Femur (tissue), 1 donor: ENCODE measurements around the gene RHBDD1.
"Not testable (repeated sequence)": the region's sequence is repeated elsewhere in the genome, so short reads cannot be mapped to it uniquely, and the experiment has no call there.

ENCODE experiments used
- DNase-seq: peaks from one replicate; pipeline ENCODE4 v3.0.0-alpha.2; 2017

RHBDD1 gene

DNA sequence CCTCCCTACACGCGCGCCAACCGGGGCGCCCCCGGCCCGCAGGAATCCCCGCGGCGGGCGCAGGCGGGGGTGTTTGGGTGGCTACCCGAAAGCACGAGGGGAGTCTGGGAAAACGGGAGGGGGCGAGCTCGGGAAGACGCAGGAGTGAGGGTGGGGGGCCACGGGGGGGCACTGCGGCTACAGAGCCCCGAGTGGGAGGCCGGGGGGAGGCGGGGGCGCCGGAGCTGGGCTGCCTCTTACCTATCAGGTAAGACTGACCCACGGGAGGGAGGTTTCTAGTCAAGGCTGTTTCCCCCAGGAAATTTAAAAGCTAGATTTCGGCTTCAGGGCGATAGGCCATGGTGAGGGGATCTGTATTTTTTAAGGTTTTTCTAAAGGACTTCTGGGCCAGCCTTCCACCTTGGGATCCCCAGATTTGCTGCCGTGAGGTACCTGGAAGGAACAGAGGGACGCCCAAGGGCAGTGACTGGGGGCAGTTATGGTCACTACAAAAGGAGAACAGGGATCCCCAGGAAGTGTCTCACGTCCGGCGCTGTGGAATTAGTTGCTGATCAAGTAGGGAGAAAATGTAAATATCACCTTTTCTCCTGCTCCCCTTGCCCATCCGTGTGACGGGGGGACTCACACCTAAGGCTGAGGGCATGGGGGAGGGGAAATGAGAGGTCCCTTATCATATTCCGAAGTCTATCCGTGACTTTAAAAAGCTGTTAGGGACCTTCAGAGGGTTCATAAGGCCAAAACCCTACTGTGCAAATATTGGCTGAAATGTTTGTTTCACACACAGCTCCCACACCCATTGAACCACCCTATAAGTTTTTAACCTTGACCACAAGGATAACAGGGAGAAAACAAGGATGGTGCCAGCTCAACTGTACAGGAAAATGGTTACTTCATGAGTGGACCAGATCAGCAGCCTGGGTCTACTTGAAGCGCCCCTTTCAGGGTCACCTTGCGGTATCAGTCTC lies 35.6 kb upstream of the RHBDD1 start:
- DNase-seq = peak; percentile 33

GRCh38 chr2:226800941-226801784 lies 34.7 kb upstream of the RHBDD1 start:
- DNase-seq = peak; percentile 88

GRCh38 chr2:226802573-226802972 lies 33.3 kb upstream of the RHBDD1 start:
- no peak for DNase-seq

DNA sequence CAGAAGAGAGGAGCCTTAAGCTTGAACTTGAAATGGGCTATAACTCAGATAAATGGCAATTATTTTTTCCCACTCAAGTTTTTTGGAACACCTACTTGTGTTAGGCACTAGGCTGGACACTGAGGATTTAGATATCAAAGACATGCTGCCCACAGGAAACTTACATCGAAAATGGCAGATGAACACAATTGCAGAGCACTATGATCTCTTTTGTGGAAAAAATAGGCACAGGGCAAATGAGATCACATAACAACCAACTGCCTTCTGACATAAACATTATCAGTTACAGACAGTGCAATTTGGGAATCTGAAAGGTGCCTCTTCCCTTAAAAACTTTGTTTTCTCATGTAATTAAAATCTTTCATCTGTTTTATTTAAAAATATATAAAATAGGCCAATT lies 32.4 kb upstream of the RHBDD1 start:
- no peak for DNase-seq

- no peak for DNase-seq
These were observed 22.6 kb upstream of the RHBDD1 start for GRCh38 chr2:226813148-226813701.

DNA sequence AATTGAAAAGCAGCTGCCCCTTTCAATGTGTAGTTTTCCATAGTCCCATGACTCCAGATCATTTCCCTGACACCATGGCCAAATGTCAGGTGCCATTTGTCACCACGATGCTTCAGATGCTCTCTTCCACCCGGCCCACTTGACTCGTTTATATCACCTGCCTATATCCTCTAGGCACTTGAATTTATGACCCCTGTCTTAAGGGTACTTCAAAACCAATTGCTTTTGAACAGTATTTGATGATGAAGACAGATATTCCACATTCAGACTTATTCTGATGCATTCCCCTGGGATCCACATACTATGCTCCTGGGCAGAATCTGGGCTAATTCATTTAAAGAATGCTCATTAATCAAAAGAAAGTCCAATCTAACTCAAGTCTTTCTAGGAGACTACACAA lies 16.9 kb upstream of the RHBDD1 start:
- no peak for DNase-seq

DNA sequence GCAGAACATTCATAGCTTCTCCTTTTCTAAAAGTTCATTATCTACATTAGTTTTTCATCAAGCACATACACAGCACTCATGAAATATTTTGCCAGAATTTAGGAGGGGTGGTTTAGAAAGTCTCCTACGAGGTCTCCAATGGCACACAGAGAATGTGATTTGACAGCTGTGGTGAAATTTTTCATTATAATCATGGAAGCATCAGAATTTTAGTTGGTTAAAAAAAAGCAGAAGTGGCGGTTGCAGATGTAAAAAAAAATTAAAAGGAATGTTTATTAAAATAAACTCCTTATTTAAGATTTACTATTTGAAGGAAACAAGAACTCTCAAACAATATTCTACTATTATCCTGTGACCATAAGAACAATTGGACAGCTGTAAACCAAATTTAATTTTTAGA lies 10.8 kb upstream of the RHBDD1 start:
- DNase-seq = no peak

DNA sequence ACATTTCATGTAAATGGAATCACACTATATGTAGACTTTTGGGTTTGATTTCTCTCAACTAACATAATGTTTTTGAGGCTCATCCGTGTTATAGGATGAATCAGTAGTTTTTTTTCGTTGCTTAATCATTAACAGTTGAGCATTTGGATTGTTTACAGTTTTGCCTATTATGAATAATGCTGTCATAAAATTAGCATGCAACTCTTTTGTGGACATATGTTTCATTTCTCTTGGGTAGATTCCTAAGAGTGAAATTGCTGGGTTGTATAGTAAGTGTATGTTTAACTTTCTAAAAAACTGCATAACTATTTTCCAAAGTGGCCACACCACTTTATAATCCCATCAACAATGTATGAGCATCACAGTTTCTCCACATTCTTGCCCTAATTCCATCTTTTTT lies 7.7 kb upstream of the RHBDD1 start:
- no peak for DNase-seq

DNA sequence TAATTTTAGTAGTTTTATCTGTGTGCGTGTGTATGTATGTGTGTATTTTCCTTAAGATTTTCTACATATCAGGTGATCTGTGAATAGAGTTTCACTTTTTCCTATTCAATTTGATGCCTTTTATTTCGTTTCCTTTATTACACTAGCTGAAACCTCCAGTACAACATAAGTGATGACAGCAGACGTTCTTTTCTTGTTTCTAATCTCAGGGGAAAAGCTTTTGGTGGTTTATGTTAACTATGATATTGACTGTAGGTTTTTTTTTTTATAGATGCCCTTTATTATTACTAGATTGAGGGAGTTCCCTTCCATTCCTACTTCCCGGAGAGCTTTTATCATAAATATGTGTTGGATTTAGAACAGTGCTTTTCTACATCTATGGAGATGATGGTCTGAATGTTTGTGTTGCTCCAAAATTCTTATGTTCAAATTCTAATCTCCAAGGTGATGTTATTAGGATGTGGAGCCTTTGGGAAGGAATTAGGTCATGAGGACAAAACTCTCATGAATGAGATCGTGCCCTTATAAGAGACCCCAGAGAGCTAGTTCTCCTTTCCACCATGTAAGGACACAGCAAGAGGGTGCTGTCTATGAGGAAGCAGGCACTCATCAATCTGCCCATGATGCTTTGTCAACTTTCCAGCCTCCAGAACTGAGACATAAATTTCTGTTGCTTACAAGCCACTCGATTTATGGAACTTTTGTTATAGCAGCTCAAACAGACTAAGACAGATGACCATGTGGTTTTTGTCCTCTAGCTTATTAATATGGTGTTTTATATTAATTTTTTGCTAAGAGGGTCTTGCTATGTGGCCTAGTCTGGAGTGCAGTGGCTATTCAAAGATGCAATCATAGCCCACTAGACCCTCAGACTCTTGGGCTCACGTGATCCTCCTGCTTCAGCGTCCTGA lies 5.9 kb upstream of the RHBDD1 start:
- no peak for DNase-seq

GRCh38 chr2:226831266-226831665 lies 4.6 kb upstream of the RHBDD1 start:
- DNase-seq = no peak

DNA sequence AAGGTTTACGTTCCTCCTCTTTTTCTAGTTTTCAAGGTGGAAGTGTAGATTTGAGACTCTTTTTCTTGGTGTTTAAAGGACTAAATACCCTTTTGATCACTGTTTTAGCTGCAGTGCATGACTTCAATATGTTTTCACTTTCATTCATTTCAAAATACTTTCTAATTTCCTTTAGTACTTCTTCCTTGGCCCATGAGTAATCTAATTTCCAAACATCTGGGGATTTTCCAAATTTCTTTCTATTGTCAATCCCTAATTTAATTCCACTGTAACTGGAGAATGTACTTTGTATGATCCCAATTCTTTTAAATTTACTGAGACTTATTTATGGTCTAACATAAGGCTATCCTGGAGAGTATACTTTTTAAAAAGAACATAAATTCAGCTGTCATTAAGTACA lies 3.8 kb upstream of the RHBDD1 start:
- no peak for DNase-seq

DNA sequence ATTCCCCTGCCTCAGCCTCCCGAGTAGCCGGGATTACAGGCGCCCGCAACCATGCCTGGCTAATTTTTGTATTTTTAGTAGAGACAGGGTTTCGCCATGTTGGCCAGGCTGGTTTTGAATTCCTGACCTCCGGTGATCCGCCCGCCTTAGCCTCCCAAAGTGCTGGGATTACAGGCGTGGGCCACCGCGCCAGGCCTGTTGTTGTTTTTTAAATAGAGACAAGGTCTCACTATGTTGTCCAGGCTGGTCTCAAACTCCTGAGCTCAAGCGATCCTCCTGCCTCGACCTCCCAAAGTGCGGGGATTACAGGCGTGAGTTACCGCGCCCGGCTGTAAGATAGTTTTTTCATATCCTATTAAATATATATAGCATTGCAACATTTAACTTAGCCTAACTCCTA lies 974 bp upstream of the RHBDD1 start:
- DNase-seq = not testable (repeated sequence)

DNA sequence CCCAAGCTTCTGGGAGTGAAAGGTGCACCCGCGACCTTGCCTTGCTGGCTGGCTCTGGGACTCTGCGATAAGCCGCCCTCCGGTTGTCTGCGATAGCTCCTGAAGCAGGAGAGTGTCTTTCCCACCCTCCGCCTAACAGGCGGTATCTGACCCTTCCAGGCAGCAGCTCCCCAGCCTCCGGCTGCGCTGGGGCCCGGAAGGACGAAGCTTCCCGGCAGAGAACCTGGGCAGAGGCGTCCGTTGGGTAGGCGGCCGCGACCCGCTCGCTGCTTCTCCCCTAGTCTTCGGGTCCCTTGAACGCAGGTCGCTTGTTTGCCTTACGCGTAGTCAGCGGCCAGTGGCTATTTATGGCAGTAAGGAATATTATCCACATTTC lies 446 bp upstream of the RHBDD1 start:
- peak; percentile 58 for DNase-seq

DNA sequence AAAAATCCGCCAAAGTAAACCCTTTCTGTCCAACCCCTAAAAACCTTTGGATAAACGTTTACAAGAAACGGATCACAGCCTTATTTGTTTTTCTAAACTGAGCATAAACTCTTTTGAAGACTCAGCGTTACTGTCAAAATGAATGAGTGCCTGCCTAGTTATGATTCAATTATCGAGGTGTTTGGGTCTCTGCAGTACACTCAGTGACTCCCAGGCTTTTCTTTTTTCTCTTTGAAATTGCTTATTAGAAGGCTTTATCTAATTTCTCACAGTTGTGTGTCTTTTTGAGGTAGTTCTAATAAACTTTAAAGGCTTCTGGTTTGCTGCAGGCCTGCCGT lies 663 bp downstream of the RHBDD1 start:
- DNase-seq = no peak

GRCh38 chr2:226837334-226837733 lies 1.5 kb downstream of the RHBDD1 start:
- DNase-seq = no peak

DNA sequence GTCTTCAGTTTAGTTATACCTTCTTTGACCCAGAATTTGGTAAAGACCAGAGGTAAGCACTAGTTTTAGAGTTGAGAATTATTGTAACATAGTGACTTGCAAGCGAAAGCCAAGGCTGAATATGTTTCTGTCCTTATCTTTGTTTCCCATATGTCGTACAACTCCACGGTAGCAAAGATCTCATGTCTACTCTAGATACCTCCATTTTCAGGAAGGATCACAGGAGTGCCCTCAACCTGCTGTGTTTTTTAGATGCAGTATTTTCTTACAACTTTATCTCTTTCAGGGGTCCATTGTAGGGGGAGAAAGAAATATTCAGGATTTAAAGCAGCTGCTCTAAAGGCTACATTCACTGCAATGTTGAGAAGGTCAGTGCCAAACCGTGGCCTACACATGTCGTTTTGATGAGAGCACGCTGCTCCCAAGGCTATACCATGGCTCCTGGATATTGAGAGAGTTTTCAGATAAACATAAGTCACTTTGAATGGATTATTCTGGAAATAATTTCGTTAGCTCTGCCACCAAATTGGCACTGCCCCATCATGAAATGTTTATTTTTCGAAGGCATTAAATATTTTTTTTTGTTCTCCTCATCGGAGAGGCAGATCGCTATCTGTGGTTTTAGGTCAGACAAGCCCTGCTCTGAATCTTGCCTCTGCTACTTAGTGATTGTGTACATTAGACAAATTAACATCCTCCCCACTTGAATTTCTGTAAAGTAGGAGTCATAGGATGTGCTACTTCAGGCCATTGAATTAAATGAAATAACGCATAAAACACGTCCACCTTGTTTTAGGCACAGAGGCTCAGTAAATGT lies 2.1 kb downstream of the RHBDD1 start:
- DNase-seq = no peak

DNA sequence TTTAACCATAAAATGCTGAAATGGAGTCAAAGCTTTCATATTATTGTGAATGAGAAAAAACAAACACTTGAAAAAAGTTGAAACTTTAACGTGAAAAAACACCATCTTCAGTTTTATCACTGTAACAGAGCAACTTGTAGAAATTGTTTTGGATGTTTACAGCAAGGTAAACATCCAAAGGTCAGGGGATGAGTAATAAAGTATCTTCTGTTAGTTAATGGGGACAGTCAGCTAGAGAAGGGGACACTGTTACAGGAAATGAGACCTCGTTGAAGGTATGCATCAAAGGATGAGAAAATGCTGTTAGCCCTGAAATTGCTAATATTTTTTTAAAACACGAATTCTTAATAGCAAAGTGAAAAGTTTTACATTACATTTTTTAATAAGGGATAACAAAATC lies 2.9 kb downstream of the RHBDD1 start:
- no peak for DNase-seq

- no peak for DNase-seq
These were observed 3.3 kb downstream of the RHBDD1 start for GRCh38 chr2:226839161-226839560.

DNA sequence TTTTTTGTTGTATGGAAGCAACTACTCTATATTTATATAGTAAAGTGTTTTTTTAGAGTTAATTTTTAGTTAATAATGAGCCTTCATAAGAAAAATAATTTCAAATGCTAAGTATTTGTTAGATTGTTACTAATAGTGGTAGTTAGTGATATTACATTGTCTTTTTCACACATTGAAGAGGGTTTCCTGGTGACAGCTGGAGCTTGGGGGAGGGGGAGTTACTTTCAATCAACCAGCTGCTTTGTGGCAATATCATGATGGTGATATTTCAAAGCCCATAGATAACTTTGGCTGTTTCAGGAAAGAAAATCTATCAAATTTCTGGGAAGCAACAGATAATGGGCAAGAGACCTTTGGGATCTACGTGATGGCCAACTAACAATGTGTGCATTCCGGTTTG lies 4.1 kb downstream of the RHBDD1 start:
- no peak for DNase-seq

DNA sequence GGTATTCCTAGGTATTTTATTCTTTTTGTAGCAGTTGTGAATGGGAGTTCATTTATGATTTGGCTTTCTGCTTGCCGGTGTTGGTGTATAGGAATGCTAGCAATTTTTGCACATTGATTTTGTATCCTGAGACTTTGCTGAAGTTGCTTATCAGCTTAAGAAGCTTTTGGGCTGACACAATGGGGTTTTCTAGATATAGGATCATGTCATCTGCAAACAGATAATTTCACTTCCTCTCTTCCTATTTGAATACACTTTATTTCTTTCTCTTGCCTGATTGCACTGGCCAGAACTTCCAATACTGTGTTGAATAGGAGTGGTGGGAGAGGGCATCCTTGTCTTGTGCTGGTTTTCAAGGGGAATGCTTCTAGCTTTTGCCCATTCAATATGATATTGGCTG lies 7.1 kb downstream of the RHBDD1 start:
- not testable (repeated sequence) for DNase-seq

GRCh38 chr2:226845386-226846116 lies 9.7 kb downstream of the RHBDD1 start:
- no peak for DNase-seq
